GM23338 (cell line): ENCODE results near the gene YPEL2. TPM values are rescaled to one million over a fixed set of nuclear protein-coding genes. Genes with fewer than 3 reads are reported as not detected.

Source experiments
- ATAC-seq: fragments of 200-7000 bp; cut with Tn5 transposase; 3 replicates; pipeline ENCODE4 v1.9.1; 2020
- DNase-seq: peaks from one replicate; pipeline ENCODE4 v3.0.0-alpha.2; 2015; ENCODE audit warnings: low spot score
- H2AFZ ChIP-seq: fragments of 200-600 bp; sonication (generic); 2 replicates; pipeline ENCODE4 v1.8.0; 2016; ENCODE audit warnings: antibody characterized with exemption, mild to moderate bottlenecking, moderate library complexity
- H3F3A ChIP-seq: fragments of 200-600 bp; sonication (generic); replicated peaks from 2 replicates; pipeline ENCODE4 v1.8.0; 2017; ENCODE audit warnings: antibody characterized with exemption, mixed run types, low read depth
- H3K27ac ChIP-seq: fragments of 200-600 bp; sonication (generic); 2 replicates; pipeline ENCODE4 v1.6.1; 2016; ENCODE audit warnings: low read depth
- H3K27me3 ChIP-seq: fragments of 200-600 bp; sonication (generic); 2 replicates; pipeline ENCODE4 v1.8.0; 2016; ENCODE audit warnings: mild to moderate bottlenecking, mixed run types, moderate library complexity; ENCODE audit not compliant: insufficient read depth
- H3K36me3 ChIP-seq: fragments of 200-600 bp; sonication (generic); 2 replicates; pipeline ENCODE4 v1.8.0; 2016; ENCODE audit warnings: mild to moderate bottlenecking; ENCODE audit not compliant: insufficient read depth
- H3K4me1 ChIP-seq: fragments of 200-600 bp; sonication (generic); 2 replicates; pipeline ENCODE4 v1.8.0; 2016; ENCODE audit warnings: mild to moderate bottlenecking, moderate library complexity; ENCODE audit not compliant: insufficient read depth
- H3K4me2 ChIP-seq: fragments of 200-600 bp; sonication (generic); 2 replicates; pipeline ENCODE4 v1.7.1; 2017; ENCODE audit warnings: mixed run types
- H3K4me3 ChIP-seq: fragments of 200-600 bp; sonication (generic); 2 replicates; pipeline ENCODE4 v1.6.1; 2016; ENCODE audit warnings: mixed run types
- H3K79me2 ChIP-seq: fragments of 200-600 bp; sonication (generic); replicated peaks from 2 replicates; pipeline ENCODE4 v1.8.0; 2017; ENCODE audit warnings: mild to moderate bottlenecking; ENCODE audit not compliant: insufficient read depth
- H3K9me2 ChIP-seq: fragments of 200-600 bp; sonication (generic); 2 replicates; pipeline ENCODE4 v1.8.0; 2017; ENCODE audit not compliant: insufficient read depth
- H4K20me1 ChIP-seq: fragments of 200-600 bp; sonication (generic); replicated peaks from 2 replicates; pipeline ENCODE4 v1.8.0; 2017; ENCODE audit warnings: mild to moderate bottlenecking; ENCODE audit not compliant: insufficient read depth
- H3K27ac Mint-ChIP-seq: 2 replicates; pipeline ENCODE4 v1.8.0; 2020; ENCODE audit warnings: inconsistent platforms, mild to moderate bottlenecking, moderate library complexity, mixed read lengths
- H3K27me3 Mint-ChIP-seq: 3 replicates; pipeline ENCODE4 v1.8.0; 2022; ENCODE audit warnings: low read depth, mild to moderate bottlenecking, moderate library complexity, mixed read lengths, inconsistent platforms; ENCODE audit not compliant: insufficient read depth, poor library complexity
- H3K36me3 Mint-ChIP-seq: 3 replicates; pipeline ENCODE4 v1.8.0; 2021; ENCODE audit warnings: low read depth, mild to moderate bottlenecking, inconsistent platforms, moderate library complexity, mixed read lengths
- H3K4me1 Mint-ChIP-seq: 3 replicates; pipeline ENCODE4 v1.8.0; 2020; ENCODE audit warnings: mild to moderate bottlenecking, inconsistent platforms, mixed read lengths
- H3K4me3 Mint-ChIP-seq: 3 replicates; pipeline ENCODE4 v1.8.0; 2021; ENCODE audit warnings: moderate library complexity, mild to moderate bottlenecking, inconsistent platforms, mixed read lengths
- H3K9me3 Mint-ChIP-seq: 3 replicates; pipeline ENCODE4 v1.8.0; 2020; ENCODE audit warnings: moderate library complexity, mild to moderate bottlenecking, inconsistent platforms, mixed read lengths
- CREB1 ChIP-seq: fragments of 250-450 bp; sonication (Bioruptor Pico); IDR thresholded peaks from 2 replicates; pipeline ENCODE4 v1.5.0; 2020; ENCODE audit warnings: low read depth, mild to moderate bottlenecking, moderate library complexity
- CTCF ChIP-seq, 2 experiments: fragments of 200-600 bp in 1 of 2; sonication (generic) in 1 of 2; conservative IDR thresholded peaks; 2 replicates each; pipeline versions ENCODE4 v1.5.1 to v1.6.1; 2016 to 2017; ENCODE audit warnings: antibody characterized with exemption in 2 of 2, low read depth in 2 of 2, mild to moderate bottlenecking in 2 of 2, moderate library complexity in 1 of 2
- ETS1 ChIP-seq: IDR thresholded peaks from 2 replicates; pipeline ENCODE4 v1.6.1; 2016; ENCODE audit warnings: antibody characterized with exemption
- EZH2 ChIP-seq: fragments of 200-600 bp; sonication (generic); IDR thresholded peaks from one replicate; pipeline ENCODE4 v1.8.0; 2017; ENCODE audit warnings: antibody characterized with exemption, mild to moderate bottlenecking, low read depth; ENCODE audit not compliant: unreplicated experiment
- EZH2phosphoT487 ChIP-seq: fragments of 200-600 bp; sonication (generic); IDR thresholded peaks from one replicate; pipeline ENCODE4 v1.8.1; 2018; ENCODE audit warnings: antibody characterized with exemption; ENCODE audit not compliant: unreplicated experiment
- JUNB ChIP-seq: IDR thresholded peaks from one replicate; pipeline ENCODE4 v1.6.1; 2016; ENCODE audit warnings: antibody characterized with exemption; ENCODE audit not compliant: unreplicated experiment
- NANOG ChIP-seq: IDR thresholded peaks from 2 replicates; pipeline ENCODE4 v1.6.1; 2016; ENCODE audit warnings: antibody characterized with exemption, borderline replicate concordance
- POLR2AphosphoS5 ChIP-seq: IDR thresholded peaks from 2 replicates; pipeline ENCODE4 v1.6.1; 2016; ENCODE audit warnings: antibody characterized with exemption, low read depth
- ZNF114 ChIP-seq: fragments of 250-450 bp; sonication (Bioruptor Pico); IDR thresholded peaks from 2 replicates; pipeline ENCODE4 v1.5.0; 2020; ENCODE audit warnings: mild to moderate bottlenecking, moderate library complexity
- ZNF331 ChIP-seq: fragments of 250-450 bp; sonication (Bioruptor Pico); IDR thresholded peaks from 2 replicates; pipeline ENCODE4 v1.5.0; 2020; ENCODE audit warnings: low read depth, mild to moderate bottlenecking, moderate library complexity
- ZNF462 ChIP-seq: fragments of 250-450 bp; sonication (Bioruptor Pico); IDR thresholded peaks from 2 replicates; pipeline ENCODE4 v1.5.0; 2020; ENCODE audit warnings: mild to moderate bottlenecking, moderate library complexity
- polyA plus RNA-seq: library from polyadenylated mRNA; unstranded; fragments of >200 nt; fragmentation: Nextera tagmentation; extraction: Ambion mirVana; gene quantifications from 2 replicates; pipeline ENCODE4 v1.2.1, GENCODE V29; 2016
- total RNA-seq: library from RNA; depleted of rRNA; stranded (reverse); fragments of >200 nt; shearing (Covaris generic); gene quantifications from 2 replicates; pipeline ENCODE4 v1.2.3, GENCODE V29; 2014

Gene YPEL2
- total and polyA plus RNA-seq, 2 experiments from 2014 or later, result 4.1 to 5.2 TPM

GRCh38 chr17:59361916-59362810 lies 30.7 kb downstream of the YPEL2 start (continued):
- TF ChIP-seq CTCF (conservative IDR thresholded peaks at IDR 0.05; ENCODE audit: low read depth in 2 of 2), result no peak
- no peak for TF ChIP-seq ZNF462 (CRISPR knock-in tag)
- no peak for TF ChIP-seq ZNF114 (CRISPR knock-in tag)
- TF ChIP-seq NANOG, result no peak
- no peak for TF ChIP-seq POLR2AphosphoS5
- TF ChIP-seq EZH2phosphoT487, result no peak

- H3K4me3 Mint-ChIP-seq, result no peak overlapping the region
- ATAC-seq, result no peak
- H3K4me1 Mint-ChIP-seq, result peaks cover 49% of the 10 kb centered on the region
- TF ChIP-seq POLR2AphosphoS5 (no peak), ZNF331 (CRISPR knock-in tag) (no peak), EZH2 (no peak), ETS1 (no peak), EZH2phosphoT487 (no peak), CREB1 (CRISPR knock-in tag) (no peak), NANOG (no peak), JUNB (no peak)
Observed at GRCh38 chr17:59362811-59363205, 31.4 kb downstream of the YPEL2 start.

More at GRCh38 chr17:59362811-59363205, 31.4 kb downstream of the YPEL2 start:
- peaks cover 25% of the 10 kb centered on the region for H3K4me1 ChIP-seq
- H3K27ac ChIP-seq, result no peak overlapping the region
- no peaks in the 10 kb centered on the region for H3K79me2 ChIP-seq
- no peak for DNase-seq
- no peaks in the 10 kb centered on the region for H3K9me2 ChIP-seq
- 0 out of 2 replicates have a peak, but pooled peaks cover 12% of the 10 kb centered on the region for H3F3A ChIP-seq
- Mint-ChIP-seq H3K27me3 (peaks cover 6% of the 10 kb centered on the region), H3K27ac (no peak overlapping the region), H3K36me3 (no peaks in the 10 kb centered on the region), H3K9me3 (no peaks in the 10 kb centered on the region)
- H3K4me2 ChIP-seq, result no peak overlapping the region
- no peaks in the 10 kb centered on the region for H3K27me3 ChIP-seq
- no peak overlapping the region for H3K4me3 ChIP-seq
- no peaks in the 10 kb centered on the region for H3K36me3 ChIP-seq
- no peaks in the 10 kb centered on the region for H4K20me1 ChIP-seq
- no peak overlapping the region for H2AFZ ChIP-seq
